ENCODE data around the gene CEP95. TPM values are rescaled to one million over a fixed set of nuclear protein-coding genes. Genes with fewer than 3 reads are reported as not detected.

Gene CEP95
- total RNA-seq, 1 experiment from 2014 or later, result 67.3 TPM

DNA sequence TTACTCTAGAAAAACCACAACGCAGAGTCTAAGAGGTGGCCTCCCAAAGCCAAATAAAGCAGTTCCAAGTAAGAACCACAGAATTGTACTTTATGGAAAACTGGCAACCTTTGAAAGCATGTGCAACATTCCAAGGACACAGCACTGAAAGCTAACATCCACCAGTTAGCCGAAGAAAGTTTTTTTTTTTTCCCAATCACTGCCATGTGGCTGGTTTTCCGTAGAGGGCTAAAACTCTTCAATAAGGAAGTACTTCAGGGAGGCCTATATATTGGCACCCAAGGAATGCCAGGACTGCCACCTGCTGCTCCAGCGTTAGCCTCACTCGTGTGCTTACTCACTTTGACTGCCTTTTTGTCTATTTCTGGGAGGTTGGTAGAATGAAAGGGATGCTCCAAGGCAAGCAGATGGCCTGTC is 25.2 kb downstream of the CEP95 start:
- Histone ChIP-seq H2BK15ac (ENCODE audit: low read depth, low read length) (no peak overlapping the region), H2BK5ac (ENCODE audit: insufficient read length, low read length) (no peak overlapping the region), H3K27me3 (ENCODE audit: insufficient read depth, low read length) (no peaks in the 10 kb centered on the region), H2BK12ac (ENCODE audit: insufficient read length, low read depth, low read length) (no peak overlapping the region), H3K23me2 (ENCODE audit: insufficient read length, low read depth, low read length, poor library complexity, severe bottlenecking) (no peaks in the 10 kb centered on the region), H3K9ac (ENCODE audit: extremely low read depth, insufficient read length, low read length) (no peak overlapping the region), H2BK120ac (ENCODE audit: low read depth, low read length, poor library complexity, severe bottlenecking) (no peak overlapping the region), H4K8ac (replicated peaks; ENCODE audit: insufficient read length, low read depth, low read length) (no peak overlapping the region), H3K9me3 (ENCODE audit: control insufficient read depth, low read depth, low read length) (no peaks in the 10 kb centered on the region), H3K79me2 (ENCODE audit: insufficient read depth, low read length) (no peaks in the 10 kb centered on the region), H3K56ac (ENCODE audit: insufficient read length, low read depth, low read length) (no peak overlapping the region), H3K4ac (ENCODE audit: low read depth, low read length) (no peak overlapping the region), H3K18ac (ENCODE audit: insufficient read length, low read depth, low read length) (no peak overlapping the region), H3K4me2 (ENCODE audit: insufficient read depth, insufficient read length, low read length) (no peak overlapping the region), H2BK20ac (ENCODE audit: low read depth, low read length, poor library complexity, severe bottlenecking) (no peak overlapping the region), H3T11ph (ENCODE audit: low read length) (no peak overlapping the region), H3K4me1 (ENCODE audit: insufficient read depth, low read length) (no peaks in the 10 kb centered on the region), H4K91ac (ENCODE audit: insufficient read length, low read depth, low read length) (no peak overlapping the region), H3K14ac (ENCODE audit: insufficient read depth, low read length) (no peak overlapping the region), H2AFZ (ENCODE audit: low read length) (no peak overlapping the region), H2AK5ac (ENCODE audit: insufficient read length, low read length) (no peak overlapping the region), H3K79me1 (ENCODE audit: insufficient read depth, low read depth, low read length, poor library complexity, severe bottlenecking) (no peaks in the 10 kb centered on the region), H4K5ac (ENCODE audit: insufficient read length, low read depth, low read length) (no peak overlapping the region), H4K20me1 (ENCODE audit: control insufficient read depth, insufficient read depth, insufficient read length) (no peaks in the 10 kb centered on the region), H3K23ac (ENCODE audit: insufficient read length, low read depth, low read length) (no peak overlapping the region), H3K27ac (ENCODE audit: insufficient read length, low read depth, low read length) (no peak overlapping the region)
- no CpG with 5 or more reads among the region's 5 CpGs for WGBS (ENCODE audit: extremely low coverage, insufficient read length, low lambda C conversion rate)
- no peaks in the 10 kb centered on the region for H3K27me3 Mint-ChIP-seq (ENCODE audit: low read depth)
- no peak for DNase-seq
- H3K9me3 Mint-ChIP-seq, result no peaks in the 10 kb centered on the region
- H3K36me3 Mint-ChIP-seq (ENCODE audit: insufficient read depth in 1 of 3, low read depth in 3 of 3), result peaks cover 39 to 96% (median 89%) of the 10 kb centered on the region in 3 experiments
- no peak overlapping the region for H3K27ac Mint-ChIP-seq
- no peaks in the 10 kb centered on the region for H3K4me1 Mint-ChIP-seq
- H3K4me3 Mint-ChIP-seq, result no peak overlapping the region
- TF ChIP-seq, protein P1, sequence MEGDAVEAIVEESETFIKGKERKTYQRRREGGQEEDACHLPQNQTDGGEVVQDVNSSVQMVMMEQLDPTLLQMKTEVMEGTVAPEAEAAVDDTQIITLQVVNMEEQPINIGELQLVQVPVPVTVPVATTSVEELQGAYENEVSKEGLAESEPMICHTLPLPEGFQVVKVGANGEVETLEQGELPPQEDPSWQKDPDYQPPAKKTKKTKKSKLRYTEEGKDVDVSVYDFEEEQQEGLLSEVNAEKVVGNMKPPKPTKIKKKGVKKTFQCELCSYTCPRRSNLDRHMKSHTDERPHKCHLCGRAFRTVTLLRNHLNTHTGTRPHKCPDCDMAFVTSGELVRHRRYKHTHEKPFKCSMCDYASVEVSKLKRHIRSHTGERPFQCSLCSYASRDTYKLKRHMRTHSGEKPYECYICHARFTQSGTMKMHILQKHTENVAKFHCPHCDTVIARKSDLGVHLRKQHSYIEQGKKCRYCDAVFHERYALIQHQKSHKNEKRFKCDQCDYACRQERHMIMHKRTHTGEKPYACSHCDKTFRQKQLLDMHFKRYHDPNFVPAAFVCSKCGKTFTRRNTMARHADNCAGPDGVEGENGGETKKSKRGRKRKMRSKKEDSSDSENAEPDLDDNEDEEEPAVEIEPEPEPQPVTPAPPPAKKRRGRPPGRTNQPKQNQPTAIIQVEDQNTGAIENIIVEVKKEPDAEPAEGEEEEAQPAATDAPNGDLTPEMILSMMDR (conservative IDR thresholded peaks at IDR 0.05), result no peak

All from H9 (cell line).